PC-9 (cell line): ENCODE results near the gene FBXL17. TPM values are rescaled to one million over a fixed set of nuclear protein-coding genes. Genes with fewer than 3 reads are reported as not detected.

Source experiments
- BruUV-seq: library from RNA; stranded (reverse); fragments of 400-500 nt; replicated peaks from 2 replicates; lab custom pipeline; 2021; lab: Mats Ljungman, UMichigan
- CTCF ChIA-PET: fragments of 300-600 bp; sonication (Branson Sonifier 250); formaldehyde crosslinking; loops from one replicate; lab custom pipeline; 2022; ENCODE audit warnings: antibody characterized with exemption; lab: Charles Lee
- POLR2A ChIA-PET: fragments of 300-600 bp; sonication (Branson Sonifier 250); formaldehyde crosslinking; loops from one replicate; lab custom pipeline; 2022; ENCODE audit warnings: antibody characterized with exemption; ENCODE audit not compliant: unreplicated experiment; lab: Charles Lee
- DNase-seq, 2 experiments: peaks; one replicate each; pipeline versions ENCODE4 v3.0.0 to v3.0.0-alpha.2; 2015 to 2022; ENCODE audit warnings: mixed read lengths in 1 of 2
- H2AFZ ChIP-seq: fragments of 200-600 bp; sonication (generic); 2 replicates; pipeline ENCODE4 v1.8.1; 2017; ENCODE audit warnings: antibody characterized with exemption
- H3F3A ChIP-seq: fragments of 200-600 bp; sonication (generic); 2 replicates; pipeline ENCODE4 v1.8.1; 2017; ENCODE audit warnings: antibody characterized with exemption, mild to moderate bottlenecking, low read depth; ENCODE audit not compliant: insufficient read depth
- H3K27ac ChIP-seq: fragments of 200-600 bp; sonication (generic); 2 replicates; pipeline ENCODE4 v1.6.1; 2016; ENCODE audit warnings: mixed run types
- H3K27me3 ChIP-seq: fragments of 200-600 bp; sonication (generic); 2 replicates; pipeline ENCODE4 v1.6.1; 2016; ENCODE audit warnings: low read depth, mixed run types; ENCODE audit not compliant: insufficient read depth
- H3K36me3 ChIP-seq: fragments of 200-600 bp; sonication (generic); 2 replicates; pipeline ENCODE4 v1.6.1; 2016; ENCODE audit warnings: low read depth, mixed run types
- H3K4me1 ChIP-seq: fragments of 200-600 bp; sonication (generic); replicated peaks from 2 replicates; pipeline ENCODE4 v1.6.1; 2016; ENCODE audit warnings: mixed run types; ENCODE audit not compliant: insufficient read depth
- H3K4me2 ChIP-seq: fragments of 200-600 bp; sonication (generic); 2 replicates; pipeline ENCODE4 v1.6.1; 2017; ENCODE audit warnings: mixed run types
- H3K4me3 ChIP-seq: fragments of 200-600 bp; sonication (generic); 2 replicates; pipeline ENCODE4 v1.6.1; 2016; ENCODE audit warnings: mixed run types
- H3K79me2 ChIP-seq: fragments of 200-600 bp; sonication (generic); 2 replicates; pipeline ENCODE4 v1.6.1; 2017; ENCODE audit warnings: low read depth, mixed run types
- H3K9me2 ChIP-seq: fragments of 200-600 bp; sonication (generic); 2 replicates; pipeline ENCODE4 v1.8.1; 2017; ENCODE audit warnings: mild to moderate bottlenecking; ENCODE audit not compliant: insufficient read depth
- H3K9me3 ChIP-seq: fragments of 200-600 bp; sonication (generic); 2 replicates; pipeline ENCODE4 v1.8.1; 2016; ENCODE audit warnings: low read depth; ENCODE audit not compliant: insufficient read depth
- H4K20me1 ChIP-seq: fragments of 200-600 bp; sonication (generic); 2 replicates; pipeline ENCODE4 v1.8.1; 2017; ENCODE audit not compliant: insufficient read depth
- EZH2 ChIP-seq: fragments of 200-600 bp; sonication (generic); IDR thresholded peaks from 2 replicates; pipeline ENCODE4 v1.8.0; 2017; ENCODE audit warnings: antibody characterized with exemption, low read depth
- intact Hi-C: fragments of 100-400 bp; cut with micrococcal nuclease; formaldehyde crosslinking; loops from one replicate; pipeline ENCODE4 v1.10.0; 2022; ENCODE audit not compliant: unreplicated experiment
- total RNA-seq: library from RNA; stranded (reverse); gene quantifications from 2 replicates; pipeline ENCODE4 v1.2.3, GENCODE V29; 2021
- TF ChIP-seq, protein P1 (sequence below): fragments of 200-600 bp; sonication (generic); conservative IDR thresholded peaks from 2 replicates; pipeline ENCODE4 v1.6.1; 2017; ENCODE audit warnings: mixed run types, antibody characterized with exemption, mild to moderate bottlenecking, moderate library complexity

FBXL17 gene
- total RNA-seq, 1 experiment from 2014 or later, result 19.5 TPM

DNA sequence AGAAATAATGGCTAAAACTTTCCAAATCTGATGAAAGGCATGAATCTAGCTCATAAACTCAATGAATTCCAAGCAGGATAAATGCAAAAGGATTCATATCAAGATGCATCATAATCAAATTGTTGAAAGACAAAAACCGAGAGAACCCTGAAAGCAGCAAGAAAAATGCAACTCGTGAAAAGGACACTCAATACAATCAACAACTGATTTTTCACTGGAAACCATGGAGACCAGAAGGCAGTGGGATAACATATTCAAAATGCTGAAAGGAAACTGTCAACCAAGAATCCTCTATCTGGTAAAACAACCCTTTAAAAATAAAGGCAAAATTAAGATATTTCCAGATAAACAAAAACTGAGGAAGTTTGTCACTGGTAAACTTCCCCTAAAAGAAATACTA, 9.5 kb downstream of the FBXL17 start:
- H3K9me2 ChIP-seq, result no peaks in the 10 kb centered on the region
- H3K27ac ChIP-seq, result no peak overlapping the region
- H3K36me3 ChIP-seq, result peaks cover 7% of the 10 kb centered on the region; the same call in 1 of the 2 replicates
- no peak for DNase-seq
- H3K27me3 ChIP-seq, result no peaks in the 10 kb centered on the region
- no peak overlapping the region for H2AFZ ChIP-seq
- peaks cover 13% of the 10 kb centered on the region; the same call in 1 of the 2 replicates for H3K79me2 ChIP-seq
- no peaks in the 10 kb centered on the region for H4K20me1 ChIP-seq
- BruUV-seq, result no TSS peak
- no peaks in the 10 kb centered on the region for H3K4me1 ChIP-seq
- CTCF ChIA-PET, result no interaction called here
- no peak for TF ChIP-seq EZH2
- TF ChIP-seq, protein P1, sequence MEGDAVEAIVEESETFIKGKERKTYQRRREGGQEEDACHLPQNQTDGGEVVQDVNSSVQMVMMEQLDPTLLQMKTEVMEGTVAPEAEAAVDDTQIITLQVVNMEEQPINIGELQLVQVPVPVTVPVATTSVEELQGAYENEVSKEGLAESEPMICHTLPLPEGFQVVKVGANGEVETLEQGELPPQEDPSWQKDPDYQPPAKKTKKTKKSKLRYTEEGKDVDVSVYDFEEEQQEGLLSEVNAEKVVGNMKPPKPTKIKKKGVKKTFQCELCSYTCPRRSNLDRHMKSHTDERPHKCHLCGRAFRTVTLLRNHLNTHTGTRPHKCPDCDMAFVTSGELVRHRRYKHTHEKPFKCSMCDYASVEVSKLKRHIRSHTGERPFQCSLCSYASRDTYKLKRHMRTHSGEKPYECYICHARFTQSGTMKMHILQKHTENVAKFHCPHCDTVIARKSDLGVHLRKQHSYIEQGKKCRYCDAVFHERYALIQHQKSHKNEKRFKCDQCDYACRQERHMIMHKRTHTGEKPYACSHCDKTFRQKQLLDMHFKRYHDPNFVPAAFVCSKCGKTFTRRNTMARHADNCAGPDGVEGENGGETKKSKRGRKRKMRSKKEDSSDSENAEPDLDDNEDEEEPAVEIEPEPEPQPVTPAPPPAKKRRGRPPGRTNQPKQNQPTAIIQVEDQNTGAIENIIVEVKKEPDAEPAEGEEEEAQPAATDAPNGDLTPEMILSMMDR, result no peak
- intact Hi-C loops, result no loop called here
- H3K4me3 ChIP-seq, result no peak overlapping the region
- no peaks in the 10 kb centered on the region for H3F3A ChIP-seq
- no peak overlapping the region for H3K4me2 ChIP-seq
- POLR2A ChIA-PET, result no interaction called here
- peaks cover 33% of the 10 kb centered on the region for H3K9me3 ChIP-seq

DNA sequence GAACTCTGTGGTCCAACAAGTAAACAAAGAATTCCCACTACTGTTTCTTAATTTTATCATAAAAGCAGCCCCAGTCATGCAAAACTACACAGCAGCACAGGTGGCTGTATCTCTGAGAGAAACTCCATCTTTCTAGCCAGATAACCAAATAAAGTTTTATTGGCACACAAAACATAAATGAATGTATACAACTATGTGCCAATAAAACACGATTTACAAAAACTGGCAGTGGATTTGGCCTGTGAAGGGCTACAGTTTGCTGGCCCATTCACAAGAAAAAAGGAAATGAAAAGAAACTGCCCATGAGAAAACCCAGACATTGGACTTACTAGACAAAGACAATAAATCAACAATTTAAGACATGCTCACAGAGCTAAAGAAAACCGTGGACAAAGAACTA, 10.6 kb downstream of the FBXL17 start:
- CTCF ChIA-PET, result no interaction called here

DNA sequence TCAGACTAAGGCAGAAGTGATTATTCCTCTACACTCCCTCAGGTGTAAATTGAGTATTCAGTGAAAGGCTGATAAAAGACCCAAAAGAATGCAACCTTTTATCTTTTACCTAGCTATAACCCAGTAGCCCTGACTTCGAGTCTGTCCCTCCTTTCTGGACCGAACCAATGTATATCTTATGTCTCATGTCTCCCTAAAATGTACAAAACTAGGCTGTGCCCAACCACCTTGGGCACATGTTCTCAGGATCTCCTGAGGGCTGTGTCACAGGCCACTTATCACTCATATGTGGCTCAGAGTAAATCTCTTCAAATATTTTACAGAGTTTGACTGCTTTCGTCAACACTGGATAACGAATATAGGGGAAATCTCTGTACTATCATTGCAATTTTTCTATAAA, 12.7 kb downstream of the FBXL17 start:
- Histone ChIP-seq H4K20me1 (no peaks in the 10 kb centered on the region), H3K79me2 (peaks cover 4% of the 10 kb centered on the region; the same call in 1 of the 2 replicates), H3K9me2 (no peaks in the 10 kb centered on the region), H3K9me3 (peaks cover 15% of the 10 kb centered on the region), H3K4me2 (no peak overlapping the region), H3K36me3 (peaks cover 12% of the 10 kb centered on the region), H3K4me1 (no peaks in the 10 kb centered on the region), H2AFZ (no peak overlapping the region), H3K27ac (no peak overlapping the region), H3K4me3 (no peak overlapping the region), H3F3A (no peaks in the 10 kb centered on the region), H3K27me3 (no peaks in the 10 kb centered on the region)
- POLR2A ChIA-PET, result no interaction called here
- intact Hi-C loops, result no loop called here
- no TSS peak for BruUV-seq
- DNase-seq, result no peak
- TF ChIP-seq, protein P1, result no peak
- TF ChIP-seq EZH2, result no peak
- CTCF ChIA-PET, result no interaction called here

More for the DNA sequence above, 10.6 kb downstream of the FBXL17 start:
- no peaks in the 10 kb centered on the region for H4K20me1 ChIP-seq
- peaks cover 10% of the 10 kb centered on the region; the same call in 1 of the 2 replicates for H3K79me2 ChIP-seq
- H2AFZ ChIP-seq, result no peak overlapping the region
- H3K9me2 ChIP-seq, result no peaks in the 10 kb centered on the region
- no peaks in the 10 kb centered on the region for H3K4me1 ChIP-seq
- no peak overlapping the region for H3K4me2 ChIP-seq
- no peak for TF ChIP-seq EZH2
- TF ChIP-seq, protein P1, result no peak
- H3K27me3 ChIP-seq, result no peaks in the 10 kb centered on the region
- intact Hi-C loops, result no loop called here
- H3K9me3 ChIP-seq, result peaks cover 30% of the 10 kb centered on the region
- DNase-seq, result no peak
- no peak overlapping the region for H3K4me3 ChIP-seq
- BruUV-seq, result no TSS peak
- POLR2A ChIA-PET, result no interaction called here
- no peaks in the 10 kb centered on the region for H3F3A ChIP-seq
- H3K36me3 ChIP-seq, result peaks cover 7% of the 10 kb centered on the region; the same call in 1 of the 2 replicates
- H3K27ac ChIP-seq, result no peak overlapping the region
